H1 (cell line): ENCODE measurements around the gene MGAT5. TPM values are rescaled to one million over a fixed set of nuclear protein-coding genes. Genes with fewer than 3 reads are reported as not detected.

Experiments
- CTCF ChIA-PET: fragments of 300-600 bp; sonication (Branson Sonifier 250); formaldehyde crosslinking; loops from one replicate; lab custom pipeline; 2021; ENCODE audit not compliant: partially characterized antibody; lab: Charles Lee
- POLR2A ChIA-PET: fragments of 300-600 bp; sonication (Branson Sonifier 250); formaldehyde crosslinking; loops from one replicate; lab custom pipeline; 2021; ENCODE audit warnings: inconsistent platforms; ENCODE audit not compliant: partially characterized antibody; lab: Charles Lee
- DNase-seq, 2 experiments: peaks; one replicate each; pipeline versions ENCODE4 v3.0.0 to v3.0.0-alpha.2; 2010 to 2022; ENCODE audit warnings: low spot score in 2 of 2, low read depth in 1 of 2, mixed read lengths in 1 of 2
- FAIRE-seq: peaks from 2 replicates; lab custom pipeline; 2011; peaks lifted over from hg19 to GRCh38; lab: Jason Lieb, UNC
- H2AFZ ChIP-seq: 2 replicates; pipeline ENCODE4 v1.8.1; 2012; ENCODE audit warnings: low read length, inconsistent platforms
- H2AK5ac ChIP-seq: 2 replicates; pipeline ENCODE4 v1.6.1; 2013; ENCODE audit warnings: low read depth, low read length
- H2BK120ac ChIP-seq: replicated peaks from 2 replicates; pipeline ENCODE3; 2013; ENCODE audit warnings: low read depth, low read length, inconsistent platforms
- H2BK12ac ChIP-seq: 2 replicates; pipeline ENCODE4 v1.6.1; 2013; ENCODE audit warnings: low read depth, low read length
- H2BK15ac ChIP-seq: 2 replicates; pipeline ENCODE4 v1.6.1; 2013; ENCODE audit warnings: low read length
- H2BK20ac ChIP-seq: 2 replicates; pipeline ENCODE4 v1.6.1; 2013; ENCODE audit warnings: low read length
- H2BK5ac ChIP-seq: 2 replicates; pipeline ENCODE4 v1.6.1; 2013; ENCODE audit warnings: low read depth, low read length
- H3K14ac ChIP-seq: 2 replicates; pipeline ENCODE4 v1.6.1; 2013; ENCODE audit warnings: inconsistent platforms; ENCODE audit not compliant: insufficient read length
- H3K18ac ChIP-seq: 2 replicates; pipeline ENCODE4 v1.6.1; 2013; ENCODE audit warnings: low read length; ENCODE audit errors: extremely low read depth
- H3K23ac ChIP-seq: 2 replicates; pipeline ENCODE4 v1.6.1; 2013; ENCODE audit warnings: inconsistent platforms; ENCODE audit not compliant: insufficient read length
- H3K23me2 ChIP-seq: 2 replicates; pipeline ENCODE4 v1.6.1; 2013; ENCODE audit warnings: low read depth, low read length
- H3K27ac ChIP-seq: 2 replicates; pipeline ENCODE4 v1.6.1; 2011; ENCODE audit warnings: low read depth, low read length, inconsistent platforms
- H3K27me3 ChIP-seq, 4 experiments: replicated peaks in 1 of 4; 1 replicate in 1 of 4; 2 replicates in 3 of 4; pipeline versions ENCODE4 v1.6.1 to v1.8.1; 2011 to 2013; ENCODE audit warnings: low read length in 3 of 4, mild to moderate bottlenecking in 3 of 4, inconsistent platforms in 2 of 4, mixed read lengths in 2 of 4, moderate library complexity in 1 of 4; ENCODE audit not compliant: control insufficient read depth in 3 of 4, insufficient read depth in 3 of 4; ENCODE audit errors: extremely low read depth in 1 of 4
- H3K36me3 ChIP-seq, 4 experiments: 2 replicates each; pipeline versions ENCODE4 v1.6.1 to v1.8.1; 2011 to 2013; ENCODE audit warnings: mild to moderate bottlenecking in 4 of 4, low read length in 3 of 4, moderate library complexity in 2 of 4, control low read depth in 1 of 4, inconsistent platforms in 1 of 4; ENCODE audit not compliant: insufficient read depth in 4 of 4, control insufficient read depth in 2 of 4
- H3K4ac ChIP-seq: replicated peaks from 2 replicates; pipeline ENCODE3; 2013; ENCODE audit warnings: low read length, low read depth, mixed read lengths, inconsistent platforms; ENCODE audit not compliant: insufficient read length
- H3K4me1 ChIP-seq, 4 experiments: replicated peaks in 1 of 4; 1 replicate in 1 of 4; 2 replicates in 3 of 4; pipeline versions ENCODE4 v1.6.1 to v1.8.1; 2011 to 2013; ENCODE audit warnings: low read length in 3 of 4, inconsistent platforms in 2 of 4, mixed read lengths in 1 of 4; ENCODE audit not compliant: insufficient read depth in 4 of 4, control insufficient read depth in 3 of 4
- H3K4me2 ChIP-seq, 2 experiments: 2 replicates each; pipeline versions ENCODE4 v1.6.1 to v1.8.1; 2011 to 2013; ENCODE audit warnings: low read depth in 2 of 2, low read length in 2 of 2, control low read depth in 1 of 2, inconsistent platforms in 1 of 2, mild to moderate bottlenecking in 1 of 2; ENCODE audit not compliant: insufficient read depth in 1 of 2
- H3K4me3 ChIP-seq, 4 experiments: fragments of 200-600, 300-600 bp in 1 of 4; sonication (generic), shearing (Covaris generic), sonication (Bioruptor Twin) in 1 of 4; 2 replicates each; pipeline versions ENCODE4 v1.5.1 to v1.8.1; 2011 to 2016; ENCODE audit warnings: low read length in 4 of 4, low read depth in 3 of 4, control low read depth in 2 of 4, inconsistent platforms in 2 of 4, mild to moderate bottlenecking in 2 of 4, mixed read lengths in 1 of 4, moderate library complexity in 1 of 4; ENCODE audit not compliant: insufficient read depth in 2 of 4; ENCODE audit errors: extremely low read depth in 1 of 4
- H3K56ac ChIP-seq: replicated peaks from 2 replicates; pipeline ENCODE3; 2013; ENCODE audit warnings: low read depth, mild to moderate bottlenecking, mixed read lengths, low read length, inconsistent platforms; ENCODE audit not compliant: insufficient read length
- H3K79me1 ChIP-seq: 2 replicates; pipeline ENCODE4 v1.6.1; 2013; ENCODE audit warnings: low read depth, low read length, control low read depth
- H3K79me2 ChIP-seq, 2 experiments: 2 replicates each; pipeline versions ENCODE4 v1.6.1 to v1.8.1; 2012 to 2013; ENCODE audit warnings: low read length in 2 of 2, mild to moderate bottlenecking in 2 of 2, inconsistent platforms in 1 of 2; ENCODE audit not compliant: insufficient read depth in 2 of 2, control insufficient read depth in 1 of 2
- H3K9ac ChIP-seq, 4 experiments: replicated peaks in 1 of 4; 1 replicate in 1 of 4; 2 replicates in 3 of 4; pipeline versions ENCODE4 v1.6.1 to v1.8.1; 2011 to 2013; ENCODE audit warnings: low read depth in 3 of 4, low read length in 3 of 4, control low read depth in 2 of 4, mild to moderate bottlenecking in 2 of 4, moderate library complexity in 2 of 4, inconsistent platforms in 1 of 4; ENCODE audit errors: extremely low read depth in 1 of 4
- H3K9me3 ChIP-seq, 2 experiments: 2 replicates each; pipeline versions ENCODE4 v1.6.1 to v1.8.1; 2012 to 2013; ENCODE audit warnings: mild to moderate bottlenecking in 2 of 2, moderate library complexity in 2 of 2, control low read depth in 1 of 2, inconsistent platforms in 1 of 2, low read depth in 1 of 2, low read length in 1 of 2, mixed read lengths in 1 of 2; ENCODE audit not compliant: insufficient read depth in 2 of 2
- H4K20me1 ChIP-seq, 2 experiments: replicated peaks in 1 of 2; 2 replicates each; pipeline versions ENCODE3 to v1.8.1; 2011 to 2013; ENCODE audit warnings: inconsistent platforms in 2 of 2, low read length in 2 of 2, mild to moderate bottlenecking in 1 of 2; ENCODE audit not compliant: insufficient read depth in 2 of 2, control insufficient read depth in 1 of 2
- H4K5ac ChIP-seq: 2 replicates; pipeline ENCODE4 v1.6.1; 2013; ENCODE audit warnings: low read length, low read depth, mixed read lengths, inconsistent platforms; ENCODE audit not compliant: insufficient read length
- H4K8ac ChIP-seq: 2 replicates; pipeline ENCODE4 v1.8.0; 2013; ENCODE audit warnings: mild to moderate bottlenecking, moderate library complexity, low read length, inconsistent platforms; ENCODE audit not compliant: insufficient read depth; ENCODE audit errors: extremely low read depth
- H4K91ac ChIP-seq: replicated peaks from 2 replicates; pipeline ENCODE3; 2013; ENCODE audit warnings: low read length, mixed read lengths, inconsistent platforms; ENCODE audit not compliant: insufficient read length
- ASH2L ChIP-seq: fragments of 200-600, 300-600 bp; sonication (generic); IDR thresholded peaks from one replicate; pipeline ENCODE4 v1.7.1; 2017; ENCODE audit warnings: low read length
- CEBPB ChIP-seq: IDR thresholded peaks from 2 replicates; pipeline ENCODE4 v1.6.1; 2012; ENCODE audit warnings: low read depth, low read length
- CREB1 ChIP-seq: IDR thresholded peaks from 2 replicates; pipeline ENCODE4 v1.6.1; 2012; ENCODE audit warnings: inconsistent platforms
- EGR1 ChIP-seq: IDR thresholded peaks from 2 replicates; pipeline ENCODE4 v1.6.1; 2011; ENCODE audit warnings: low read depth, low read length, borderline replicate concordance
- EZH2 ChIP-seq: fragments of 200-600 bp; sonication (generic); IDR thresholded peaks from 2 replicates; pipeline ENCODE4 v1.7.1; 2012; ENCODE audit warnings: low read depth, mild to moderate bottlenecking, moderate library complexity, low read length, inconsistent platforms; ENCODE audit not compliant: severe bottlenecking
- GABPA ChIP-seq: IDR thresholded peaks from 2 replicates; pipeline ENCODE4 v1.6.1; 2011; ENCODE audit warnings: mild to moderate bottlenecking, low read length, moderate library complexity, borderline replicate concordance; ENCODE audit not compliant: insufficient read depth
- GTF2F1 ChIP-seq: IDR thresholded peaks from 2 replicates; pipeline ENCODE4 v1.6.1; 2012; ENCODE audit warnings: low read depth, low read length, improper control_type of control experiment, borderline replicate concordance
- KDM1A ChIP-seq: fragments of 200-600, 300-600 bp; sonication (generic); IDR thresholded peaks from 2 replicates; pipeline ENCODE4 v1.7.1; 2016; ENCODE audit warnings: mild to moderate bottlenecking, low read length, borderline replicate concordance
- KDM4A ChIP-seq: IDR thresholded peaks from one replicate; pipeline ENCODE4 v1.7.1; 2012; ENCODE audit warnings: low read depth, mild to moderate bottlenecking, moderate library complexity, low read length, inconsistent platforms; ENCODE audit not compliant: severe bottlenecking
- KDM5A ChIP-seq: fragments of 200-600 bp; IDR thresholded peaks from 2 replicates; pipeline ENCODE4 v1.7.1; 2012; ENCODE audit warnings: mild to moderate bottlenecking, low read length, inconsistent platforms, mixed read lengths
- POLR2A ChIP-seq, 2 experiments: IDR thresholded peaks; 1 replicate in 1 of 2; 2 replicates in 1 of 2; pipeline ENCODE4 v1.6.1; 2011; ENCODE audit warnings: low read depth in 2 of 2, low read length in 2 of 2, mild to moderate bottlenecking in 2 of 2; ENCODE audit errors: control extremely low read depth in 1 of 2
- POLR2AphosphoS5 ChIP-seq: IDR thresholded peaks from 2 replicates; pipeline ENCODE4 v1.6.1; 2011; ENCODE audit warnings: low read depth, low read length
- TCF12 ChIP-seq: IDR thresholded peaks from 2 replicates; pipeline ENCODE4 v1.6.1; 2011; ENCODE audit warnings: low read depth, mild to moderate bottlenecking, low read length
- YY1 ChIP-seq: IDR thresholded peaks from 2 replicates; pipeline ENCODE4 v1.6.1; 2011; ENCODE audit warnings: low read depth, mild to moderate bottlenecking, low read length
- WGBS, 2 experiments: shearing (Covaris generic) in 1 of 2; methylation state at CpG; one replicate each; pipeline versions ENCODE4 v1.1.6 to v1.1.7; 2013 to 2015; ENCODE audit warnings: low lambda C conversion rate in 2 of 2, mixed read lengths in 2 of 2, inconsistent platforms in 1 of 2, low coverage in 1 of 2, missing lambda C conversion rate in 1 of 2; ENCODE audit not compliant: insufficient replicate concordance in 2 of 2, insufficient coverage in 1 of 2, insufficient read length in 1 of 2; ENCODE audit errors: extremely low coverage in 1 of 2, missing lambda C conversion rate in 1 of 2; 5-methylcytosine and 5-hydroxymethylcytosine counted together
- polyA plus RNA-seq, 7 experiments: library from polyadenylated mRNA; depleted of rRNA in 3 of 7; stranded (reverse) in 5 of 7; unstranded in 2 of 7; fragments of >200 nt in 5 of 7; fragments of 200-250 nt in 2 of 7; gene quantifications; 1 replicate in 5 of 7; 2 replicates in 1 of 7; 4 replicates in 1 of 7; pipeline versions ENCODE4 v1.2.1 to v1.2.3, GENCODE V29; 2011 to 2013; ENCODE audit warnings: missing spikeins in 2 of 7, mixed read lengths in 2 of 7
- total RNA-seq: library from RNA; stranded (reverse); fragmentation: NEBNext Ultra II Directional; extraction: Animal tissue kit (Norgen Biotek cat#: 25700); gene quantifications from 2 replicates; pipeline ENCODE4 v1.2.1, GENCODE V29; 2021
- TF ChIP-seq, protein P1 (sequence below): IDR thresholded peaks from 2 replicates; pipeline ENCODE4 v1.6.1; 2012; ENCODE audit warnings: inconsistent platforms

MGAT5 gene
- total and polyA plus RNA-seq, 2 of the 8 experiments (the other 6 are each of a cell fraction or from before 2014, with no cell fraction given), result 11.2 to 49.2 TPM

- no peak overlapping the region for H3K9ac ChIP-seq
- H3K18ac ChIP-seq, result no peak overlapping the region
- DNase-seq (no peak), FAIRE-seq (no peak)
- no peak overlapping the region for H2AK5ac ChIP-seq
- H2BK12ac ChIP-seq, result no peak overlapping the region
- no peak overlapping the region for H2BK15ac ChIP-seq
- no peaks in the 10 kb centered on the region for H3K27me3 ChIP-seq
- H4K20me1 ChIP-seq, result no peaks in the 10 kb centered on the region
- H4K91ac ChIP-seq, result no peak overlapping the region
- WGBS, 2 experiments, result 89% methylated on average over 5 of the region's 5 CpGs; no CpG with 5 or more reads in 1 of the 2 experiments
- 0 out of 4 replicates have a peak, but pooled peaks cover 0 to 8% of the 10 kb centered on the region in 2 experiments for H3K79me2 ChIP-seq
- no peak overlapping the region for H3K4ac ChIP-seq
- H3K9me3 ChIP-seq, result no peaks in the 10 kb centered on the region
- no peak overlapping the region for H3K14ac ChIP-seq
- H3K79me1 ChIP-seq, result no peaks in the 10 kb centered on the region
- POLR2A ChIA-PET, result interaction anchor here (1.6 kb wide), 1 partner anchor 12 kb away, joined by 3 read pairs; no protein-coding TSS in a partner anchor
- H3K56ac ChIP-seq, result no peak overlapping the region
- H2AFZ ChIP-seq, result no peak overlapping the region
- H3K36me3 ChIP-seq, result no peaks in the 10 kb centered on the region
- no peak overlapping the region for H3K4me3 ChIP-seq
- no peak overlapping the region for H2BK120ac ChIP-seq
- H3K23me2 ChIP-seq, result no peaks in the 10 kb centered on the region; the same call in 1 of the 2 replicates
- no peak overlapping the region for H3K27ac ChIP-seq
- no peak overlapping the region for H2BK5ac ChIP-seq
- H4K8ac ChIP-seq, result no peak overlapping the region
- H3K4me1 ChIP-seq, result peaks cover 0 to 4% (median 3%) of the 10 kb centered on the region in 4 experiments; a peak in 3 of 7 replicates
- no peak overlapping the region for H3K4me2 ChIP-seq
- no peak overlapping the region for H3K23ac ChIP-seq
- CTCF ChIA-PET, result no interaction called here
- H4K5ac ChIP-seq, result no peak overlapping the region
- H2BK20ac ChIP-seq, result no peak overlapping the region
- no peak for TF ChIP-seq KDM1A
- no peak for TF ChIP-seq CEBPB
- no peak for TF ChIP-seq GTF2F1
- no peak for TF ChIP-seq POLR2AphosphoS5
- TF ChIP-seq TCF12, result no peak
- TF ChIP-seq ASH2L, result no peak
- TF ChIP-seq EGR1, result no peak
- TF ChIP-seq GABPA, result no peak
- no peak for TF ChIP-seq CREB1
- no peak for TF ChIP-seq EZH2
- TF ChIP-seq, protein P1, sequence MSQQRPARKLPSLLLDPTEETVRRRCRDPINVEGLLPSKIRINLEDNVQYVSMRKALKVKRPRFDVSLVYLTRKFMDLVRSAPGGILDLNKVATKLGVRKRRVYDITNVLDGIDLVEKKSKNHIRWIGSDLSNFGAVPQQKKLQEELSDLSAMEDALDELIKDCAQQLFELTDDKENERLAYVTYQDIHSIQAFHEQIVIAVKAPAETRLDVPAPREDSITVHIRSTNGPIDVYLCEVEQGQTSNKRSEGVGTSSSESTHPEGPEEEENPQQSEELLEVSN, result no peak
- no peak for TF ChIP-seq POLR2A (IDR thresholded peaks at IDR 0.05; ENCODE audit: control extremely low read depth in 1 of 2, low read depth in 2 of 2, low read length in 2 of 2)
- TF ChIP-seq KDM5A, result no peak
- no peak for TF ChIP-seq KDM4A
- no peak for TF ChIP-seq YY1
Observed at GRCh38 chr2:134307334-134307733, 53.5 kb downstream of the MGAT5 start.
